WERI-Rb-1 (cell line): ENCODE data around the gene NPM3.
A peak's percentile ranks its signal among the peaks of the same experiment; 100 is the strongest.

ENCODE experiments used
- DNase-seq: peaks from one replicate; pipeline ENCODE4 v3.0.0-alpha.2; 2020
- H3K27ac ChIP-seq: fragments of 250-450 bp; sonication (Bioruptor Pico); 2 replicates; pipeline ENCODE4 v1.5.1; 2020; ENCODE audit warnings: mild to moderate bottlenecking, moderate library complexity
- H3K27me3 ChIP-seq: fragments of 250-450 bp; sonication (Bioruptor Pico); 2 replicates; pipeline ENCODE4 v1.5.1; 2021; ENCODE audit warnings: mild to moderate bottlenecking, low read depth, moderate library complexity; ENCODE audit not compliant: insufficient read depth, severe bottlenecking
- H3K36me3 ChIP-seq: fragments of 250-450 bp; sonication (Bioruptor Pico); 2 replicates; pipeline ENCODE4 v1.5.1; 2020; ENCODE audit warnings: mild to moderate bottlenecking, moderate library complexity
- H3K4me3 ChIP-seq: 2 replicates; pipeline ENCODE4 v1.5.1; 2011; ENCODE audit warnings: low read depth, mild to moderate bottlenecking, control low read depth, low read length
- H3K9me3 ChIP-seq: fragments of 250-450 bp; sonication (Bioruptor Pico); 2 replicates; pipeline ENCODE4 v1.5.1; 2021; ENCODE audit warnings: mild to moderate bottlenecking, moderate library complexity; ENCODE audit not compliant: severe bottlenecking
- CTCF ChIP-seq: IDR thresholded peaks from 2 replicates; pipeline ENCODE4 v1.5.1; 2011; ENCODE audit warnings: low read depth, mild to moderate bottlenecking, control low read depth, inconsistent platforms, low read length

NPM3 gene, protein sequence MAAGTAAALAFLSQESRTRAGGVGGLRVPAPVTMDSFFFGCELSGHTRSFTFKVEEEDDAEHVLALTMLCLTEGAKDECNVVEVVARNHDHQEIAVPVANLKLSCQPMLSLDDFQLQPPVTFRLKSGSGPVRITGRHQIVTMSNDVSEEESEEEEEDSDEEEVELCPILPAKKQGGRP

GRCh38 chr10:101782811-101783735 is at the start of gene NPM3:
TSS of gene NPM3 (minus strand) at chr10:101783446. CDS start at chr10:101783390, 56 bp downstream.
- H3K27me3 ChIP-seq: no peaks in the 10 kb centered on the region

GRCh38 chr10:101832325-101832771 is 49.1 kb upstream of the NPM3 start:
- no peak for DNase-seq
- TF ChIP-seq CTCF: no peak
- Histone ChIP-seq H3K27ac (no peak overlapping the region), H3K36me3 (no peaks in the 10 kb centered on the region; the same call in none of the 2 replicates), H3K9me3 (no peaks in the 10 kb centered on the region), H3K4me3 (no peak overlapping the region), H3K27me3 (no peaks in the 10 kb centered on the region)

More at GRCh38 chr10:101782811-101783735, at the start of gene NPM3:
- Histone ChIP-seq H3K36me3 (peaks cover 40% of the 10 kb centered on the region), H3K4me3 (peak within 1 kb of the TSS; percentile 84), H3K27ac (peak within 1 kb of the TSS; percentile 68), H3K9me3 (no peaks in the 10 kb centered on the region)
- DNase-seq: peak; percentile 92
- TF ChIP-seq CTCF: no peak

- TF ChIP-seq CTCF: no peak
- Histone ChIP-seq H3K27me3 (no peaks in the 10 kb centered on the region), H3K4me3 (no peak overlapping the region), H3K9me3 (no peaks in the 10 kb centered on the region), H3K27ac (no peak overlapping the region), H3K36me3 (no peaks in the 10 kb centered on the region; the same call in none of the 2 replicates)
- DNase-seq: no peak
Measured at GRCh38 chr10:101831169-101831811, 48.0 kb upstream of the NPM3 start.

GRCh38 chr10:101830322-101831168 is 47.3 kb upstream of the NPM3 start:
- no peak for TF ChIP-seq CTCF
- no peaks in the 10 kb centered on the region for H3K27me3 ChIP-seq
- H3K27ac ChIP-seq: no peak overlapping the region
- DNase-seq: no peak
- no peaks in the 10 kb centered on the region for H3K9me3 ChIP-seq
- H3K4me3 ChIP-seq: no peak overlapping the region
- no peaks in the 10 kb centered on the region; the same call in none of the 2 replicates for H3K36me3 ChIP-seq

GRCh38 chr10:101829561-101830315 is 46.5 kb upstream of the NPM3 start:
- H3K4me3 ChIP-seq: no peak overlapping the region
- H3K27me3 ChIP-seq: no peaks in the 10 kb centered on the region
- no peak for TF ChIP-seq CTCF
- H3K27ac ChIP-seq: no peak overlapping the region
- H3K9me3 ChIP-seq: no peaks in the 10 kb centered on the region
- H3K36me3 ChIP-seq: no peaks in the 10 kb centered on the region; the same call in none of the 2 replicates
- no peak for DNase-seq
